ENCODE measurements around the gene CHKA.

Gene CHKA

GRCh38 chr11:68044145-68044813 lies 76.9 kb downstream of the CHKA start:
- DNase-seq (ENCODE audit: low spot score) = no peak

GRCh38 chr11:68043349-68044144 lies 77.6 kb downstream of the CHKA start:
- no peak for DNase-seq (ENCODE audit: low spot score)

GRCh38 chr11:68043029-68043348 lies 78.2 kb downstream of the CHKA start:
- no peak for DNase-seq (ENCODE audit: low spot score)

- no peak for DNase-seq (ENCODE audit: low spot score)
These were observed 78.8 kb downstream of the CHKA start for GRCh38 chr11:68042219-68043028.

- no peak for DNase-seq (ENCODE audit: low spot score)
These were observed 79.5 kb downstream of the CHKA start for GRCh38 chr11:68041617-68042218.

- no peak for DNase-seq (ENCODE audit: low spot score)
These were observed 80.1 kb downstream of the CHKA start for GRCh38 chr11:68040957-68041591.

GRCh38 chr11:68040101-68040956 lies 80.9 kb downstream of the CHKA start:
- DNase-seq (ENCODE audit: low spot score) = peak; percentile 76

- no peak for DNase-seq (ENCODE audit: low spot score)
These were observed 81.6 kb downstream of the CHKA start for GRCh38 chr11:68039526-68040086.

- peak; percentile 88 for DNase-seq (ENCODE audit: low spot score)
These were observed 82.3 kb downstream of the CHKA start, which contains the start of gene TCIRG1 for GRCh38 chr11:68038718-68039525. Gene TCIRG1 (plus strand): TSS chr11:68039025. CDS start chr11:68041272, 2,247 bp downstream.

GRCh38 chr11:68038226-68038717 lies 82.9 kb downstream of the CHKA start:
- DNase-seq (ENCODE audit: low spot score) = peak; percentile 43

GRCh38 chr11:68037411-68038225 lies 83.6 kb downstream of the CHKA start:
- no peak for DNase-seq (ENCODE audit: low spot score)

- DNase-seq (ENCODE audit: low spot score) = no peak
These were observed 84.4 kb downstream of the CHKA start for GRCh38 chr11:68036717-68037239.

- no peak for DNase-seq (ENCODE audit: low spot score)
These were observed 85.0 kb downstream of the CHKA start for GRCh38 chr11:68036141-68036716.

- no peak for DNase-seq (ENCODE audit: low spot score)
These were observed 85.8 kb downstream of the CHKA start for GRCh38 chr11:68035266-68035876.

GRCh38 chr11:68033708-68034045 lies 87.5 kb downstream of the CHKA start:
- no peak for DNase-seq (ENCODE audit: low spot score)

- no peak for DNase-seq (ENCODE audit: low spot score)
These were observed 88.0 kb downstream of the CHKA start for GRCh38 chr11:68032997-68033707.

GRCh38 chr11:68032003-68032402 lies 89.2 kb downstream of the CHKA start:
- DNase-seq (ENCODE audit: low spot score) = no peak

Measured in RKO (cell line).